DOHH2 (cell line): ENCODE results near the gene SH2D1B.
"Not testable (repeated sequence)": the region's sequence is repeated elsewhere in the genome, so short reads cannot be mapped to it uniquely, and the experiment has no call there.

ENCODE experiments used
- EZH2phosphoT487 ChIP-seq: fragments of 200-600 bp; sonication (generic); IDR thresholded peaks from 2 replicates; pipeline ENCODE4 v1.6.1; 2017; ENCODE audit warnings: borderline replicate concordance, mild to moderate bottlenecking, antibody characterized with exemption, low read length, moderate library complexity, mixed read lengths
- TF ChIP-seq, protein P1 (sequence below): fragments of 200-600 bp; sonication (generic); IDR thresholded peaks from one replicate; pipeline ENCODE4 v1.5.1; 2014; ENCODE audit warnings: antibody characterized with exemption, mild to moderate bottlenecking, low read depth, low read length; ENCODE audit not compliant: poor library complexity, severe bottlenecking

DNA sequence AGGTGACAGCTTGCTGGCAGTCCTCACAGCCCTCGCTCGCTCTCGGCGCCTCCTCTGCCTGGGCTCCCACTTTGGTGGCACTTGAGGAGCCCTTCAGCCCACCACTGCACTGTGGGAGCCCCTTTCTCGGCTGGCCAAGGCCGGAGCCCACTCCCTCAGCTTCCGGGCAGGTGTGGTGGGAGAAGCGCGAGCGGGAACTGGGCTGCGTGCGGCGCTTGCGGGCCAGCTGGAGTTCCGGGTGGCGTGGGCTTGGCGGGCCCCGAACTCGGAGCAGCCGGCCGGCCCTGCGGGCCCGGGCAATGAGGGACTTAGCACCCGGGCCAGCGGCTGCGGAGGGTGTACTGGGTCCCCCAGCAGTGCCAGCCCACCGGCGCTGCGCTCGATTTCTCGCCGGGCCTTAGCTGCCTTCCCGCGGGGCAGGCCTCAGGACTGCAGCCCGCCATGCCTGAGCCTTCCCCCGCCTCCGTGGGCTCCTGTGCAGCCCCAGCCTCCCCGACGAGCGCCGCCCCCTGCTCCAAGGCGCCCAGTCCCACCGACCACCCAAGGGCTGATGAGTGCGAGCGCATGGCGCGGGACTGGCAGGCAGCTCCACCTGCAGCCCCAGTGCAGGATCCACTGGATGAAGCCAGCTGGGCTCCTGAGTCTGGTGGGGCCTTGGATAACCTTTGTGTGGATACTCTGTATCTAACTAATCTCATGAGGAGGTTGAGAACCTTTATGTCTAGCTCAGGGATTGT is 21.2 kb upstream of the SH2D1B start:
- TF ChIP-seq, protein P1, sequence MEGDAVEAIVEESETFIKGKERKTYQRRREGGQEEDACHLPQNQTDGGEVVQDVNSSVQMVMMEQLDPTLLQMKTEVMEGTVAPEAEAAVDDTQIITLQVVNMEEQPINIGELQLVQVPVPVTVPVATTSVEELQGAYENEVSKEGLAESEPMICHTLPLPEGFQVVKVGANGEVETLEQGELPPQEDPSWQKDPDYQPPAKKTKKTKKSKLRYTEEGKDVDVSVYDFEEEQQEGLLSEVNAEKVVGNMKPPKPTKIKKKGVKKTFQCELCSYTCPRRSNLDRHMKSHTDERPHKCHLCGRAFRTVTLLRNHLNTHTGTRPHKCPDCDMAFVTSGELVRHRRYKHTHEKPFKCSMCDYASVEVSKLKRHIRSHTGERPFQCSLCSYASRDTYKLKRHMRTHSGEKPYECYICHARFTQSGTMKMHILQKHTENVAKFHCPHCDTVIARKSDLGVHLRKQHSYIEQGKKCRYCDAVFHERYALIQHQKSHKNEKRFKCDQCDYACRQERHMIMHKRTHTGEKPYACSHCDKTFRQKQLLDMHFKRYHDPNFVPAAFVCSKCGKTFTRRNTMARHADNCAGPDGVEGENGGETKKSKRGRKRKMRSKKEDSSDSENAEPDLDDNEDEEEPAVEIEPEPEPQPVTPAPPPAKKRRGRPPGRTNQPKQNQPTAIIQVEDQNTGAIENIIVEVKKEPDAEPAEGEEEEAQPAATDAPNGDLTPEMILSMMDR = not testable (repeated sequence)
- TF ChIP-seq EZH2phosphoT487 = not testable (repeated sequence)
